A549 treated with dexamethasone at 1 μM for 4 hours (cell line): ENCODE measurements around the gene RGMA. TPM values are rescaled to one million over a fixed set of nuclear protein-coding genes. Genes with fewer than 3 reads are reported as not detected.

ENCODE experiments used
- total RNA-seq: library from RNA; stranded (reverse); fragments of 200-300 nt; extraction: Qiagen RNA extraction; gene quantifications from 5 replicates; pipeline ENCODE4 v1.2.3, GENCODE V29; 2022

The RGMA gene, protein sequence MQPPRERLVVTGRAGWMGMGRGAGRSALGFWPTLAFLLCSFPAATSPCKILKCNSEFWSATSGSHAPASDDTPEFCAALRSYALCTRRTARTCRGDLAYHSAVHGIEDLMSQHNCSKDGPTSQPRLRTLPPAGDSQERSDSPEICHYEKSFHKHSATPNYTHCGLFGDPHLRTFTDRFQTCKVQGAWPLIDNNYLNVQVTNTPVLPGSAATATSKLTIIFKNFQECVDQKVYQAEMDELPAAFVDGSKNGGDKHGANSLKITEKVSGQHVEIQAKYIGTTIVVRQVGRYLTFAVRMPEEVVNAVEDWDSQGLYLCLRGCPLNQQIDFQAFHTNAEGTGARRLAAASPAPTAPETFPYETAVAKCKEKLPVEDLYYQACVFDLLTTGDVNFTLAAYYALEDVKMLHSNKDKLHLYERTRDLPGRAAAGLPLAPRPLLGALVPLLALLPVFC
- total RNA-seq = 0.21 to 0.56 TPM (median 0.37 TPM) in 5 replicates

DNA sequence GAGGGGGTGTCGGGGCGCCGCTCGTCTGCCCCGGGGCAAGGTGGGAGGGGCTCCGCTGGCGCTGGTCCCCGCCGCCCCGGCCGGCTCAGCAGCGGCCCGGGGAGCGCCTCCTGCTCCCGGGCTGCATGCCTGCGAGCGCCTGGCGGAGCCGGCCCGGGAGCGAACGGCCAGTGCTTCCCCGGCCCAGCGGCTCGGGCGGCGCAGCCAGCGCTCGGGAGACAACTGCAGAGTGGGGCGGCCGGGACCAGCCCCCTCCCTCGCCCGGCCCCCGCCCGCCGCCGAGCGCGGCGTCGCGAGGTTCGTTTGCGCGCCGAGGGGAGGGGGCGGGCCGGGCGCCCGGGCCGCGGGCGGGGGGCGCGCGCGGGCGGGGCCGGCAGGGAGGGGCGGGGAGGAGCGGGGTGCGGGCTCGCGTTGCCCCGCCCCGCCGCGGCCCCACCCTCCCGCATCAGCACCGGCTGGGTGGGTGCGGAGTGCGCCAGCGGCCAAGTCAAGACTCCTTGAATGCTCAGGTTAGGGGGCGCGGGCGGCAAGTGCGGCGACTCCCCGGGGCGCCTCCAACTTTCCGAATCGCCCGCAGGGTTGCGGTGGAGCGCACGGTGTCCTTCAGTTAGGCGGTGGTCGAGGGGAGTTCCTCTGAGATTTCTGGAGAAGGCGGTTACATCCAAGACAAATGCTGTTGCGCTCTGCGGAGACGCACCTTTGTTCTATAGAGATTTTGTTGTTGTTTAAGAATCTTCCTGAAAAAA lies at the start of gene RGMA:
Gene RGMA (minus strand): TSS at position 231 of the 746 bp plus-strand sequence. CDS start 279 bp downstream, outside the sequence.

Other genes with a start within 250 kb of the RGMA start
- 22.3 to 38.4 TPM (median 25.8 TPM) in 5 replicates for gene CHD2, start 188.9 kb downstream of the RGMA start, total RNA-seq